ENCODE measurements around the gene SNAPC1. TPM values are rescaled to one million over a fixed set of nuclear protein-coding genes. Genes with fewer than 3 reads are reported as not detected.

SNAPC1 gene
- total RNA-seq, 1 donor from 2014 or later, result 6.2 TPM

DNA sequence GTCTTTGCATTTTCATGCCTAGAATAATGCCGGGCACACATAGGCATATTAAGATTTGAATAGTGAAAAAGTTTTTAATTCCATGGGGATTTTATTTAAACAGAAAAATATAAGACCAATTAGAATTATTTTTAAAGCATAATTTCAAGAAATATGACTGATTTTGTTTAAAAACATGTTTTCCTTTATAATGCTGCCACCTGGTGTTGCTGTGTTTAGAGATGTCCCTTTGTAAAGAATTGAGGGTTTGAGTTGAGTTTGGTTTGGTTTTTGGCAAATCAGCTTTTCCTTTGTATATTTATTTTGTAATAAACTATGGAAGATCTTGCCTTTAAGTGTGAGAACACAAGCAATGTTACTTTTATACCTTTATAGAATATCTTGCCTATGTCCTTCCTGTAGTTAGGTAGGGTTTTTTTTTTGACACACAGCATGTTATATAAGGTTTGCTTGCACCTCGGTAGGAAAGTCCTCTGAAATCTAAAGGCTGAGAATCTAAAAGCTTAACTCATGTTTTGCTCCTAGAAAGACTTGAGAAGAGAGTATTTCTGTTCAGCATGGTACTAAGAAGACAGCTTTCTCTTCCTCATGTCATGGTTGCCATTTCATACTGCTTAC, 31.4 kb upstream of the SNAPC1 start:
- no peak overlapping the region for H3K27ac ChIP-seq
- DNase-seq, result no peak

DNA sequence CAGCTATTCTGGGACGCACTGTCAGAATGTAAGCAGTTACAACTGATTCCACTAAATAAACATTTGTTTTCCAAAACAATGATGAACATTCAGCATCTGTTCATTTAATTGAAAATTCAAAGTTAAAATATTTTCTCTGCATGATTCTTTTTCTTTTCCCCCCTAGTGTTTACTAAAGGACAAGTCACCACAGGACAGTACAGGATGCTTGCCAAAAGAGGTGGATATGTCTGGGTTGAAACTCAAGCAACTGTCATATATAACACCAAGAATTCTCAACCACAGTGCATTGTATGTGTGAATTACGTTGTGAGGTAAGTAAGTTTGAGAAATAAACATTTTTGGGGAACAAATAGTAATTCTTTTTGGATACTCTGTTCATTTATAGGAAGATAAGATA, 28.2 kb upstream of the SNAPC1 start:
- H3K27me3 ChIP-seq, result no peaks in the 10 kb centered on the region
- H3K4me1 ChIP-seq, result no peaks in the 10 kb centered on the region
- DNase-seq, result no peak
- TF ChIP-seq, protein P1, sequence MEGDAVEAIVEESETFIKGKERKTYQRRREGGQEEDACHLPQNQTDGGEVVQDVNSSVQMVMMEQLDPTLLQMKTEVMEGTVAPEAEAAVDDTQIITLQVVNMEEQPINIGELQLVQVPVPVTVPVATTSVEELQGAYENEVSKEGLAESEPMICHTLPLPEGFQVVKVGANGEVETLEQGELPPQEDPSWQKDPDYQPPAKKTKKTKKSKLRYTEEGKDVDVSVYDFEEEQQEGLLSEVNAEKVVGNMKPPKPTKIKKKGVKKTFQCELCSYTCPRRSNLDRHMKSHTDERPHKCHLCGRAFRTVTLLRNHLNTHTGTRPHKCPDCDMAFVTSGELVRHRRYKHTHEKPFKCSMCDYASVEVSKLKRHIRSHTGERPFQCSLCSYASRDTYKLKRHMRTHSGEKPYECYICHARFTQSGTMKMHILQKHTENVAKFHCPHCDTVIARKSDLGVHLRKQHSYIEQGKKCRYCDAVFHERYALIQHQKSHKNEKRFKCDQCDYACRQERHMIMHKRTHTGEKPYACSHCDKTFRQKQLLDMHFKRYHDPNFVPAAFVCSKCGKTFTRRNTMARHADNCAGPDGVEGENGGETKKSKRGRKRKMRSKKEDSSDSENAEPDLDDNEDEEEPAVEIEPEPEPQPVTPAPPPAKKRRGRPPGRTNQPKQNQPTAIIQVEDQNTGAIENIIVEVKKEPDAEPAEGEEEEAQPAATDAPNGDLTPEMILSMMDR (IDR thresholded peaks at IDR 0.05), result no peak
- no peak overlapping the region for H3K27ac ChIP-seq
- ATAC-seq, result no peak
- H3K9me3 ChIP-seq, result no peaks in the 10 kb centered on the region
- peaks cover 88% of the 10 kb centered on the region for H3K36me3 ChIP-seq
- H3K4me3 ChIP-seq, result no peak overlapping the region
- intact Hi-C loops (cut with DNase I), result loop anchor here (10.0 kb wide), 1 partner anchor 269 kb away; no protein-coding TSS in a partner anchor

More for the DNA sequence above, 31.4 kb upstream of the SNAPC1 start:
- H3K9me3 ChIP-seq, result no peaks in the 10 kb centered on the region
- H3K4me1 ChIP-seq, result no peaks in the 10 kb centered on the region
- intact Hi-C loops (cut with DNase I), result loop anchor here (10.0 kb wide), 1 partner anchor 266 kb away; no protein-coding TSS in a partner anchor
- H3K27me3 ChIP-seq, result no peaks in the 10 kb centered on the region
- no peak overlapping the region for H3K4me3 ChIP-seq
- TF ChIP-seq, protein P1 (IDR thresholded peaks at IDR 0.05), result peak; percentile 55
- peaks cover 89% of the 10 kb centered on the region for H3K36me3 ChIP-seq
- ATAC-seq, result no peak

DNA sequence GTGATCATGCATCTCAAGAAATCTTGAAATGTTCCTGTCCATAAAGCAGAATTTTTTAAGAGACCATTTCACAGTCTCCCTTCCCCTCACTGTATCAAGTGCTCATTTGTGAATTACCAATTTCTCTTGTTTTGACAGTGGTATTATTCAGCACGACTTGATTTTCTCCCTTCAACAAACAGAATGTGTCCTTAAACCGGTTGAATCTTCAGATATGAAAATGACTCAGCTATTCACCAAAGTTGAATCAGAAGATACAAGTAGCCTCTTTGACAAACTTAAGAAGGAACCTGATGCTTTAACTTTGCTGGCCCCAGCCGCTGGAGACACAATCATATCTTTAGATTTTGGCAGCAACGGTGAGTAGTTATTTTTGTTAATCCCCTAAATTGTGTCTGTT, 25.5 kb upstream of the SNAPC1 start:
- H3K4me3 ChIP-seq, result no peak overlapping the region
- intact Hi-C loops (cut with DNase I), result loop anchor here (10.0 kb wide), 1 partner anchor 272 kb away; no protein-coding TSS in a partner anchor

DNA sequence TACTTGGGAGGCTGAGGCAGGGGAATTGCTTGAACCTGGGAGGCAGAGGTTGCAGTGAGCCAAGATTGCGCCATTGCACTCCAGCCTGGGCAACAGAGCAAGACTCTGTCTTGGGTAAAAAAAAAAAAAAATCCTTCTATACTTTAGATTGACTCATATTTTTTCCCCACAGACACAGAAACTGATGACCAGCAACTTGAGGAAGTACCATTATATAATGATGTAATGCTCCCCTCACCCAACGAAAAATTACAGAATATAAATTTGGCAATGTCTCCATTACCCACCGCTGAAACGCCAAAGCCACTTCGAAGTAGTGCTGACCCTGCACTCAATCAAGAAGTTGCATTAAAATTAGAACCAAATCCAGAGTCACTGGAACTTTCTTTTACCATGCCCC, 24.3 kb upstream of the SNAPC1 start:
- DNase-seq, result no peak
- Histone ChIP-seq H3K27ac (no peak overlapping the region), H3K36me3 (peaks cover 90% of the 10 kb centered on the region), H3K9me3 (no peaks in the 10 kb centered on the region), H3K4me1 (no peaks in the 10 kb centered on the region), H3K4me3 (no peak overlapping the region), H3K27me3 (no peaks in the 10 kb centered on the region)
- intact Hi-C loops (cut with DNase I), result loop anchor here (10.0 kb wide), 1 partner anchor 273 kb away; no protein-coding TSS in a partner anchor
- TF ChIP-seq, protein P1 (IDR thresholded peaks at IDR 0.05), result no peak
- ATAC-seq, result peak; percentile 36

More for the DNA sequence above, 25.5 kb upstream of the SNAPC1 start:
- no peaks in the 10 kb centered on the region for H3K9me3 ChIP-seq
- H3K4me1 ChIP-seq, result no peaks in the 10 kb centered on the region
- ATAC-seq (no peak), DNase-seq (no peak)
- H3K27ac ChIP-seq, result no peak overlapping the region
- TF ChIP-seq, protein P1 (IDR thresholded peaks at IDR 0.05), result no peak
- H3K36me3 ChIP-seq, result peaks cover 85% of the 10 kb centered on the region
- no peaks in the 10 kb centered on the region for H3K27me3 ChIP-seq

DNA sequence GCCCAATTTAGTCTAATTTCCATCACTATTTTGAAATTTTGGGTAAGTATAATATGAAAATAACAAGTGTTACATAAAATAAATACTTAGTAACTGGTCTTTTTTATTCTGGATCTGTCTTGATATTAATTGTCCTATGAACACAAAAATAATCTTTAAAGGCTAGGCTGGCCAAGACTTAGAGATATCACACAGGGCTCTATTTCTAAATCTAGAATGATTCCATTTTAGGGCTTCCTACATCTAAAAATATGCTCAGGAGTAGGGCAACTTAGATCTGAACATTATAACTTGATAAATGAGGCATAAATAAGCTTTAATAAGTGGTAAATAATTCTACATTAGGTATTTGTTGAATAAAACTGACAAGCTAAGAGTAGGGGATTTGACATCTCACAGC, 23.1 kb upstream of the SNAPC1 start:
- H3K36me3 ChIP-seq, result peaks cover 90% of the 10 kb centered on the region
- H3K27ac ChIP-seq, result no peak overlapping the region
- H3K4me3 ChIP-seq, result no peak overlapping the region
- no peaks in the 10 kb centered on the region for H3K9me3 ChIP-seq
- intact Hi-C loops (cut with DNase I), result loop anchor here (10.0 kb wide), 1 partner anchor 274 kb away; no protein-coding TSS in a partner anchor
- no peak for ATAC-seq
- no peaks in the 10 kb centered on the region for H3K27me3 ChIP-seq
- DNase-seq, result no peak
- no peaks in the 10 kb centered on the region for H3K4me1 ChIP-seq
- TF ChIP-seq, protein P1 (IDR thresholded peaks at IDR 0.05), result no peak

All from upper lobe of right lung (tissue), 1 donor.